ENCODE results near the gene ADAMTSL5.

GRCh38 chr19:1510807-1511206 lies 2.0 kb downstream of the ADAMTSL5 start:
- TF ChIP-seq, protein P1, sequence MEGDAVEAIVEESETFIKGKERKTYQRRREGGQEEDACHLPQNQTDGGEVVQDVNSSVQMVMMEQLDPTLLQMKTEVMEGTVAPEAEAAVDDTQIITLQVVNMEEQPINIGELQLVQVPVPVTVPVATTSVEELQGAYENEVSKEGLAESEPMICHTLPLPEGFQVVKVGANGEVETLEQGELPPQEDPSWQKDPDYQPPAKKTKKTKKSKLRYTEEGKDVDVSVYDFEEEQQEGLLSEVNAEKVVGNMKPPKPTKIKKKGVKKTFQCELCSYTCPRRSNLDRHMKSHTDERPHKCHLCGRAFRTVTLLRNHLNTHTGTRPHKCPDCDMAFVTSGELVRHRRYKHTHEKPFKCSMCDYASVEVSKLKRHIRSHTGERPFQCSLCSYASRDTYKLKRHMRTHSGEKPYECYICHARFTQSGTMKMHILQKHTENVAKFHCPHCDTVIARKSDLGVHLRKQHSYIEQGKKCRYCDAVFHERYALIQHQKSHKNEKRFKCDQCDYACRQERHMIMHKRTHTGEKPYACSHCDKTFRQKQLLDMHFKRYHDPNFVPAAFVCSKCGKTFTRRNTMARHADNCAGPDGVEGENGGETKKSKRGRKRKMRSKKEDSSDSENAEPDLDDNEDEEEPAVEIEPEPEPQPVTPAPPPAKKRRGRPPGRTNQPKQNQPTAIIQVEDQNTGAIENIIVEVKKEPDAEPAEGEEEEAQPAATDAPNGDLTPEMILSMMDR (IDR thresholded peaks at IDR 0.05; ENCODE audit: low read length): no peak
- TF ChIP-seq EZH2phosphoT487 (IDR thresholded peaks at IDR 0.05; ENCODE audit: low read length) (no peak), EZH2 (optimal IDR thresholded peaks at IDR 0.05; ENCODE audit: low read depth, low read length) (no peak)

Data from MM.1S (cell line).